Heart right ventricle (tissue), 16 donors: ENCODE measurements around the gene ERMARD. TPM values are rescaled to one million over a fixed set of nuclear protein-coding genes. Genes with fewer than 3 reads are reported as not detected.

Experiments used
- ATAC-seq, 8 donors: fragments of 200-7000 bp; cut with Tn5 transposase; one replicate each; pipeline ENCODE4 v1.9.1; 2020; ENCODE audit warnings: mild to moderate bottlenecking in 8 of 8, moderate library complexity in 8 of 8, moderate number of reproducible peaks in 1 of 8
- DNase-seq, 2 donors: peaks; one replicate each; pipeline ENCODE4 v3.0.0-alpha.2; 2020
- H3K27ac ChIP-seq, 10 donors: fragments of 200-600 bp; sonication (generic) in 2 of 10; one replicate each; pipeline versions ENCODE4 v1.5.0 to v1.8.0; 2020 to 2022; ENCODE audit warnings: mild to moderate bottlenecking in 3 of 10
- H3K27me3 ChIP-seq, 7 donors: fragments of 200-600 bp; one replicate each; pipeline ENCODE4 v1.8.0; 2021 to 2022; ENCODE audit warnings: mild to moderate bottlenecking in 2 of 7
- H3K36me3 ChIP-seq, 9 donors: fragments of 200-600 bp; sonication (generic) in 1 of 9; one replicate each; pipeline versions ENCODE4 v1.5.0 to v1.8.0; 2020 to 2022; ENCODE audit warnings: mild to moderate bottlenecking in 2 of 9
- H3K4me1 ChIP-seq, 9 donors: fragments of 200-600 bp; sonication (generic) in 1 of 9; one replicate each; pipeline versions ENCODE4 v1.5.0 to v1.8.0; 2020 to 2022; ENCODE audit warnings: mild to moderate bottlenecking in 4 of 9
- H3K4me3 ChIP-seq, 10 donors: fragments of 200-600 bp; sonication (generic) in 2 of 10; one replicate each; pipeline versions ENCODE4 v1.5.0 to v1.8.0; 2020 to 2022; ENCODE audit warnings: mild to moderate bottlenecking in 7 of 10, moderate library complexity in 2 of 10
- H3K9me3 ChIP-seq, 11 donors: fragments of 200-600 bp in 10 of 11; sonication (generic) in 2 of 11; one replicate each; pipeline versions ENCODE4 v1.5.0 to v1.8.0; 2013 to 2022; ENCODE audit warnings: mild to moderate bottlenecking in 2 of 11, control low read depth in 1 of 11, moderate library complexity in 1 of 11
- CTCF ChIP-seq, 9 donors: fragments of 200-600 bp; sonication (generic) in 2 of 9; IDR thresholded peaks; one replicate each; pipeline versions ENCODE4 v1.5.0 to v1.8.0; 2021 to 2022; ENCODE audit warnings: antibody characterized with exemption in 9 of 9, mild to moderate bottlenecking in 5 of 9, moderate library complexity in 1 of 9
- WGBS, 2 donors: extraction: QIAGEN DNeasy Blood & Tissue Kit; methylation state at CpG; one replicate each; pipeline ENCODE4 v1.1.7; 2013; ENCODE audit warnings: inconsistent platforms in 1 of 2; 5-methylcytosine and 5-hydroxymethylcytosine counted together
- intact Hi-C, 10 donors: fragments of 100-400 bp; cut with DNase I; formaldehyde crosslinking; loops; one replicate each; pipeline versions ENCODE4 v1.11.1 to v1.14.2; 2022
- polyA plus RNA-seq, 2 donors: library from polyadenylated mRNA; stranded (reverse); fragments of 200-250 nt; gene quantifications; one replicate each; pipeline ENCODE4 v1.2.3, GENCODE V29; 2013
- total RNA-seq, 10 donors: library from RNA; stranded (reverse); fragmentation: NEBNext Ultra II Directional in 3 of 10; extraction: Animal tissue kit (Norgen Biotek cat#: 25700) in 3 of 10; gene quantifications; one replicate each; pipeline versions ENCODE4 v1.2.1 to v1.2.4, GENCODE V29; 2021 to 2023
- donor health status: Arrhythmogenic right ventricular cardiomyopathy.
- donor health status: ischemic (EF 13 %, LVEDD 7.1; RV severe dilation, severe dysfunction).
- donor health status: healthy with polysubstance abuse.
- donor health status: DM: no; HTN: yes; CAD: no.
- donor health status: DM: no; HTN: no; CAD: no.
- donor health status: ischemic (EF 25% LVEDD 6.9; RV normal size, moderate dysfunction).
- donor health status: ischemic (EF 25% LVEDD 5.7; RV mildly dilated, moderate dysfunction).
- donor health status: healthy.
- donor health status: DM: yes; HTN: yes; CAD: no.
- donor health status: Ischemic cardiomyopathy.
- donor health status: ischemic (EF 35%, LVEDD 5.7; RV mildly dilated, moderate dysfunction).
- donor health status: nonischemic (EF 11% LVEDD 7.7; RV severe dilation, severe dysfunction).
- donor health status: DM: yes; HTN: yes; CAD: no.
- donor health status: PGD.
- donor health status: ischemic (EF 29% LVEDD 5.4; RV normal size, mild dysfunction).
- donor health status: nonischemic (EF 23%, LVEDD 6.1; RV moderate dilation, normal function).

Gene ERMARD
- total and polyA plus RNA-seq, 12 donors: 7.5 to 38.5 (median 10.0) TPM

DNA sequence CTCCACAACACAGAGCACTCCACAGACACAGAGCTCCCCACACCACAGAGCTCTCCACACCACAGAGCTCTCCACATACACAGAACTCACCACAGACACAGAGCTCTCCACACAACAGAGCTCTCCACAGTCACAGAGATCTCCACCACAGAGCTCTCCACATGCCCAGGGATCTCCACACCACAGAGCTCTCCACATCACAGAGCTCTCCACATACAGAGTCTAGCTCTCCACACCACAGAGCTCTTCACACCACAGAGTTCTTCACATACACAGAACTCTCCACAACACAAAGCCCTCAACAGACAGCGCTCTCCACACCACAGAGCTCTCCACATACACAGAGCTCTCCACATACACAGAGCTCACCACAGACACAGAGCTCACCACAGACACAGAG lies 55.3 kb downstream of the ERMARD start:
- H3K27me3 ChIP-seq: peaks cover 0 to 53% (median 33%) of the 10 kb centered on the region in 7 donors
- H3K4me1 ChIP-seq: no peaks in the 10 kb centered on the region
- H3K36me3 ChIP-seq: no peaks in the 10 kb centered on the region
- DNase-seq: no peak
- 81 to 86% methylated on average over 1 of the region's 1 CpG for WGBS, 2 donors
- H3K9me3 ChIP-seq: no peaks in the 10 kb centered on the region
- TF ChIP-seq CTCF (IDR thresholded peaks at IDR 0.05): no peak
- no peak overlapping the region for H3K27ac ChIP-seq
- no peak overlapping the region for H3K4me3 ChIP-seq
- intact Hi-C loops: no loop called here
- no peak for ATAC-seq

DNA sequence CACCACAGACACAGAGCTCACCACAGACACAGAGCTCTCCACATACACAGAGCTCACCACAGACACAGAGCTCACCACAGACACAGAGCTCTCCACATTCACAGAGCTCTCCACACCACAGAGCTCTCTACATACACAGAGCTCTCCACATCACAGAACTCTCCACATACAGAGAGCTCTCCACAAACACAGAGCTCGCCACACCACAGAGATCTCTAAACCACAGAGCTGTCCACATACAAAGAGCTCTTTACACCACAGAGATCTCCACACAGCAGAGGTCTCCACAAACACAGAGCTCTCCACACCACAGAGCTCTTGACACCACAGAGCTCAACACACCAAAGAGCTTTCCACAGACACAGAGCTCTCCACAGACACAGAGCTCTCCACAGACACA lies 55.8 kb downstream of the ERMARD start:
- no peak for ATAC-seq

DNA sequence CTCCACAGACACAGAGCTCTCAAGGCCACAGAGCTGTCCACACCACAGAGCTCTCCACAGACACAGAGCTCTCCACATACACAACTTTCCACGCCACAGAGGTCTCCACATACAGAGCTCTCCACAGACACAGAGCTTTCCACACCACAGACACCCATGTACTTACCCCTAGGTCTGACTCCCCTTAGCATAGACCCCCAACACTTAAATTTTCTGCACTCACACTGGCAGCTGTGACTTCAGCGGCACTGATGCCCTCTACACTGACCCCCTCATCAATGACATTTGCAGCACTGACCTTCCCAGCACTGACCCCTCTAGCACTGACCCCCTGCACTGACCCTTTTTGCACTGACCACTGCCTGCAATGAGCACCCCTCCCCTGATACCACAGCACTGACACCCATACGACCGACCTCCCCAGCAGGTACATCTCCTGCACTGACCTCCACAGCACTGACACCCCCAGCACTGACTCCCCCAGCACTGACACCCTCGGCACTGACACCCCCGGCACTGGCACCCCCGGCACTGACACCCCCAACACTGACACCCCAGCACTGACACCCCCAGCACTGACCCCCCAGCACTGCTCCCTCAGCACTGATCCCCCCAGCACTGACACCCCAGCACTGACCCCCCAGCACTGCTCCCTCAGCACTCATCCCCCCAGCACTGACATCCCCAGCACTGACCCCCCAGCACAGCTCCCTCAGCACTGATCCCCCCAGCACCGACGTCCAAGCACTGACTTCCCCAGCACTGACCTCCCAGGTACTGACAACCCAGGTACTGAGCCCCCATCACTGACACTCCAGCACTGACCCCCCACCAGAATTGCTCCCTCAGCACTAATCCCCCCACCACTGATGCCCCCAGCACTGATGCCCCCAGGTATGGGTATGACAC lies 56.5 kb downstream of the ERMARD start:
- ATAC-seq: no peak
- no peak overlapping the region for H3K4me3 ChIP-seq
- DNase-seq: no peak
- intact Hi-C loops: no loop called here
- no peaks in the 10 kb centered on the region for H3K4me1 ChIP-seq
- no peak overlapping the region for H3K27ac ChIP-seq
- no peak for TF ChIP-seq CTCF (IDR thresholded peaks at IDR 0.05)
- H3K36me3 ChIP-seq: no peaks in the 10 kb centered on the region
- no peaks in the 10 kb centered on the region for H3K9me3 ChIP-seq
- peaks cover 0 to 42% (median 26%) of the 10 kb centered on the region in 7 donors for H3K27me3 ChIP-seq
- 51 to 67% methylated on average over 9 of the region's 9 CpGs for WGBS, 2 donors

More for the DNA sequence above, 55.8 kb downstream of the ERMARD start:
- H3K36me3 ChIP-seq: no peaks in the 10 kb centered on the region
- no peak overlapping the region for H3K4me3 ChIP-seq
- WGBS, 2 donors: 53 to 59% methylated on average over 1 of the region's 1 CpG
- no peaks in the 10 kb centered on the region for H3K4me1 ChIP-seq
- H3K9me3 ChIP-seq: no peaks in the 10 kb centered on the region
- intact Hi-C loops: no loop called here
- no peak overlapping the region for H3K27ac ChIP-seq
- no peak for DNase-seq
- peaks cover 0 to 48% (median 32%) of the 10 kb centered on the region in 7 donors for H3K27me3 ChIP-seq
- TF ChIP-seq CTCF (IDR thresholded peaks at IDR 0.05): no peak

- Histone ChIP-seq H3K27ac (no peak overlapping the region), H3K4me1 (no peaks in the 10 kb centered on the region), H3K36me3 (no peaks in the 10 kb centered on the region), H3K9me3 (no peaks in the 10 kb centered on the region), H3K4me3 (no peak overlapping the region), H3K27me3 (peaks cover 0 to 36% (median 23%) of the 10 kb centered on the region in 7 donors)
- no peak for TF ChIP-seq CTCF (IDR thresholded peaks at IDR 0.05)
- WGBS, 2 donors: 39 to 51% methylated on average over 3 of the region's 3 CpGs
- DNase-seq: no peak
- intact Hi-C loops: no loop called here
- no peak for ATAC-seq
These were observed 57.2 kb downstream of the ERMARD start for GRCh38 chr6:169808608-169808967.
